Neural crest cell (in vitro differentiated cells): Measurements from ENCODE around the gene CCDC71L. TPM values are rescaled to one million over a fixed set of nuclear protein-coding genes. Genes with fewer than 3 reads are reported as not detected.

ENCODE experiments used
- DNase-seq: peaks from one replicate; pipeline ENCODE4 v3.0.0; 2021; ENCODE audit warnings: low read depth, mixed read lengths, low spot score
- H3K27ac Mint-ChIP-seq: one replicate; pipeline ENCODE4 v1.8.0; 2021; ENCODE audit warnings: mild to moderate bottlenecking, mixed read lengths; ENCODE audit not compliant: unreplicated experiment
- H3K27me3 Mint-ChIP-seq: 2 replicates; pipeline ENCODE4 v1.8.0; 2021; ENCODE audit warnings: low read depth, mild to moderate bottlenecking, mixed read lengths
- H3K36me3 Mint-ChIP-seq: 2 replicates; pipeline ENCODE4 v1.8.0; 2021; ENCODE audit warnings: low read depth, mild to moderate bottlenecking, mixed read lengths
- H3K4me1 Mint-ChIP-seq: 2 replicates; pipeline ENCODE4 v1.8.0; 2021; ENCODE audit warnings: mixed read lengths
- H3K4me3 Mint-ChIP-seq: one replicate; pipeline ENCODE4 v1.8.0; 2021; ENCODE audit warnings: mild to moderate bottlenecking, mixed read lengths
- H3K9me3 Mint-ChIP-seq: 2 replicates; pipeline ENCODE4 v1.8.0; 2021; ENCODE audit warnings: mixed read lengths
- total RNA-seq: library from RNA; stranded (reverse); gene quantifications from 2 replicates; pipeline ENCODE4 v1.2.1, GENCODE V29; 2021
- TF ChIP-seq, protein P1 (sequence below): fragments of 200-600 bp; sonication (generic); conservative IDR thresholded peaks from 2 replicates; pipeline ENCODE4 v1.5.0; 2021; ENCODE audit warnings: antibody characterized with exemption, mild to moderate bottlenecking

CCDC71L gene
- total RNA-seq, 1 donor from 2014 or later: 18.5 TPM

DNA sequence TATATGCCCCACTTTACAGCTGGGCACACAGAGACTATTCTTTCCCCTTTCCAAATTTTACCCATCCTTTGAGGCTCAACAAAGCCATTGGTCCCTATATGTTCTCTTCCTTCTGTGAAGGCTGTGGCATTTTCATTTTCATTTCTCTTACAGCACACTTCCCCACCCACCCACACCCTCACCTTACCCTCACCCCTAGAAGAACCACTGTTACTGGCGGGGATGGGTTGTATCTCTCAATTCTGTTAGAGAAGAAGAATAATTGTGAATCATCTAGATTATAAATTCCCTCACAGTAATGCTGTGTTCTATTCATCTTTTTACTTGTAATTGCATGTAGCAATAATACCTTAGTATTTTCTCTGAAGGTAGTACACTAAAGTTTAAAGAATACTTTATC lies 10.2 kb upstream of the CCDC71L start:
- Mint-ChIP-seq H3K27ac (no peak overlapping the region), H3K36me3 (no peaks in the 10 kb centered on the region), H3K27me3 (peaks cover 3% of the 10 kb centered on the region), H3K9me3 (no peaks in the 10 kb centered on the region), H3K4me3 (no peak overlapping the region), H3K4me1 (no peaks in the 10 kb centered on the region)
- TF ChIP-seq, protein P1, sequence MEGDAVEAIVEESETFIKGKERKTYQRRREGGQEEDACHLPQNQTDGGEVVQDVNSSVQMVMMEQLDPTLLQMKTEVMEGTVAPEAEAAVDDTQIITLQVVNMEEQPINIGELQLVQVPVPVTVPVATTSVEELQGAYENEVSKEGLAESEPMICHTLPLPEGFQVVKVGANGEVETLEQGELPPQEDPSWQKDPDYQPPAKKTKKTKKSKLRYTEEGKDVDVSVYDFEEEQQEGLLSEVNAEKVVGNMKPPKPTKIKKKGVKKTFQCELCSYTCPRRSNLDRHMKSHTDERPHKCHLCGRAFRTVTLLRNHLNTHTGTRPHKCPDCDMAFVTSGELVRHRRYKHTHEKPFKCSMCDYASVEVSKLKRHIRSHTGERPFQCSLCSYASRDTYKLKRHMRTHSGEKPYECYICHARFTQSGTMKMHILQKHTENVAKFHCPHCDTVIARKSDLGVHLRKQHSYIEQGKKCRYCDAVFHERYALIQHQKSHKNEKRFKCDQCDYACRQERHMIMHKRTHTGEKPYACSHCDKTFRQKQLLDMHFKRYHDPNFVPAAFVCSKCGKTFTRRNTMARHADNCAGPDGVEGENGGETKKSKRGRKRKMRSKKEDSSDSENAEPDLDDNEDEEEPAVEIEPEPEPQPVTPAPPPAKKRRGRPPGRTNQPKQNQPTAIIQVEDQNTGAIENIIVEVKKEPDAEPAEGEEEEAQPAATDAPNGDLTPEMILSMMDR: no peak
- DNase-seq: no peak

DNA sequence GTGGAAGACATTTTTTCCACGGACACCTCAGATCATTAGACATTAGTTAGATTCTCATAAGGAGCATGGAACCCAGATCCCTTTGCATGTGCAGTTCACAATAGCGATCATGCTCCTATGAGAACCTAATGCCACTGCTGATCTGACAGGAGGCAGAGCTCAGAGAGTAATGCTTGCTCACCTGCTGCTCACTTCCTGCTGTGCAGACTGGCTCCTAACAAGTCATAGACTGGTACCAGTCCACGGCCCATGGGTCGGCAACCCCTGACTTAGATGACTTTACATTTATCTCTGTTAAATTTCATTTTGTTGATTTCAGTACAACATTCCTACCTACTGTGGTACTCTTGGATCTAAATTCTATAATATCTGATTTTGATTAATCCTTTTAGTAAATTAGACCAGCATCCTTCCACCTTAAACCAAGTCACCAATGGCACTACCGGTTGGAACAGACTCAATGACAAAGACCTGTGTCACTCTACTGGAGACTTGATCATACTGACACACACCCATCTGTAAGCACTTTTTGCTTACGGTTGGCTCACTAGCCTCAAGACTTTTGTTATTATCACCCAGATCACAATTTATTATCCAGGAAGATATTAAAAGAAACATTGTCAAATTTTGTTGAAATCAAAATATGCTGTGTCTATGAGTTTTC lies 8.0 kb upstream of the CCDC71L start:
- no peaks in the 10 kb centered on the region for H3K4me1 Mint-ChIP-seq
- no peaks in the 10 kb centered on the region for H3K9me3 Mint-ChIP-seq
- TF ChIP-seq, protein P1: no peak
- H3K27ac Mint-ChIP-seq: no peak overlapping the region
- H3K27me3 Mint-ChIP-seq: no peaks in the 10 kb centered on the region
- peaks cover 3% of the 10 kb centered on the region for H3K36me3 Mint-ChIP-seq
- no peak overlapping the region for H3K4me3 Mint-ChIP-seq
- DNase-seq: no peak

DNA sequence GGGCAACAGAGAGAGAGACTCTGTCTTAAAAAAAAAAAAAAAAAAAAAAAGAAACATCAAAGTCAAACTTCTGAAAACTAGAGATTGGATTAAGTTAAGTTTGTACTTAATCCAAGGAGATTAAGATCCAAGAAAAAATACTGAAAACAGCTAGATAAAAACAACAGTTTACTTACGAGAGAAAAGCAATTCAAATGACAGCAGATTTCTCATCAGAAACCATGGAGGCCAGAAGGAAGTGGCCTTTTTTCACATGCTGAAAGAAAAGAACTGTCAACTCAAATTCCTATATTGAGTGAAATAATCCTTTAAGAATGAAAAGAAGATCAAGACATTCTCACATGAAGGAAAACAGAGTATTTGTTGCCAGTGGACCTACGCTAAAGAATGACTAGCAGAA lies 5.4 kb upstream of the CCDC71L start:
- TF ChIP-seq, protein P1: no peak
- no peak for DNase-seq
- Mint-ChIP-seq H3K36me3 (peaks cover 3% of the 10 kb centered on the region), H3K27me3 (no peaks in the 10 kb centered on the region), H3K4me3 (no peak overlapping the region), H3K4me1 (no peaks in the 10 kb centered on the region), H3K9me3 (no peaks in the 10 kb centered on the region), H3K27ac (no peak overlapping the region)

DNA sequence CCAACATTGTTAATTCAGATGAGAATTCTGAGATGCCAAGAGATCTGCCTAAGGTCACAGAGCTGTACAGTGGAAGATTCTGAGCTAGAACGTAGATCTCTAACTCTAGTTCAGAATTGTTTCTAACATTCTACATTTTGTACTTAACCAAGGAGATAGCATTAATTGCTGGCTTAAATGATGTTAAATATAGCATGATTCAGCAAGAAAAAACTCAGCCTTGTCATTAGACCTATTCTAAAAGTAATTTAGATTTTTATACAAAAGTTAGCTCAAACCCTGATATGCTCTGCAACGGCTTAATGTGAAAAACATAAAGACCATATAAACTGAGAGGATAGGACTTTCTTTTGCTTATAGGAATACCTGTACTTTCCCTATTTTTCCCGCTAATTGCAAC lies 3.4 kb upstream of the CCDC71L start:
- DNase-seq: no peak
- peaks cover 2% of the 10 kb centered on the region for H3K27me3 Mint-ChIP-seq
- H3K4me1 Mint-ChIP-seq: peaks cover 9% of the 10 kb centered on the region
- TF ChIP-seq, protein P1: no peak
- peaks cover 3% of the 10 kb centered on the region for H3K36me3 Mint-ChIP-seq
- H3K4me3 Mint-ChIP-seq: no peak overlapping the region
- peaks cover 3% of the 10 kb centered on the region for H3K9me3 Mint-ChIP-seq
- no peak overlapping the region for H3K27ac Mint-ChIP-seq

DNA sequence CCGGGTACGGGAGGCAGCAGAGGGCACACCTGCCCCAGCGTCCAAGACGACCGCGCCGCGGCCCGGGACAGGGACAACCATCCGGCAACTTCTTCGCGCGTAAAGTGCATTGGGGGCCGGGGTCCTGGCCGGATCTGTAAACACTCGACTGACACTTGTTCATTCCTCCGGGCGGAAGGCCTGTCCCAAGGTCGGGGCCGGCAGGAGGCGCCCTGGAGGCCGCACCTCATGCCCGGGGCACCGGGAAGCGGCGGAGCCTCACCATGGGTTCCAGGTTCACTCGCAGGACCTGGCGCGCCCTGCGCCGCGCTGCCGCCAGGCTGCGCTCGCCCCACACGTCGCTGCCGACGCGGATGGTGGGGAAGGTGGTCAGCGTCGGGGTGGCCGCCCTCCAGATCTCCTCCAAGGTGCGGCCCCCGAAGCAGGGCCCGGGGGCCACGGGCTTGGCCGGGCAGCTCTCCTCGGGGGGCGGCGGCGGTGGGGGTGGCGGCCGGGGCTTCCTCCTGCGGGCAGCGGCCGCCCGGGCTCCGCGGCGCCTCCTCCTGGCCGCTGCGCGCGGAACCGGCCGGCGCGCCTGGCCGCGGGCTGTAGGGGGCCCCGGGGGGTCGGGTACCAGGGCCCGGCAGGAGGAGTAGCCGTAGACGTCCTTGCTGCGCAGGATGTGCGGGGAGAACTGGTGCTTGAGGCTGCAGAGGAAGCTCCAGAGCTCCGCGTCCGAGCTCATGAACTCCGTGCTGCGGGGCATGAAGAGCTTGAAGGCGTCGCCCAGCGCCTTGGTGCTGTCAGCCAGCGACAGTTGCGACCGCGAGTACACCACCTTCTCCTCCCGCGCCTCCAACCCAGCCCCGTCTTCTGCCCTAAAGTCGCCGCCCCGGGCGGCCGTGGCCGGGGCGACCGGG lies 746 bp downstream of the CCDC71L start:
- peaks cover 3% of the 10 kb centered on the region for H3K9me3 Mint-ChIP-seq
- peak overlapping the region; percentile 88 for H3K4me3 Mint-ChIP-seq
- peaks cover 2% of the 10 kb centered on the region for H3K27me3 Mint-ChIP-seq
- TF ChIP-seq, protein P1: peak; percentile 79
- peak; percentile 72 for DNase-seq
- H3K27ac Mint-ChIP-seq: no peak overlapping the region
- H3K36me3 Mint-ChIP-seq: no peaks in the 10 kb centered on the region
- H3K4me1 Mint-ChIP-seq: peaks cover 25% of the 10 kb centered on the region
